ACC112 (cell line): ENCODE data around the gene DENND10.
A peak's percentile ranks its signal among the peaks of the same experiment; 100 is the strongest.
"Not testable (repeated sequence)": the region's sequence is repeated elsewhere in the genome, so short reads cannot be mapped to it uniquely, and the experiment has no call there.

ENCODE experiments used
- H2AFZ ChIP-seq: fragments of 200-600 bp; sonication (generic); one replicate; pipeline ENCODE4 v1.6.0; 2017; ENCODE audit warnings: antibody characterized with exemption, low read length; ENCODE audit not compliant: unreplicated experiment
- H3K27ac ChIP-seq: fragments of 200-600 bp; sonication (generic); 2 replicates; pipeline ENCODE4 v1.5.1; 2014; ENCODE audit warnings: low read depth, mild to moderate bottlenecking, antibody characterized with exemption, low read length, moderate library complexity
- H3K27me3 ChIP-seq: fragments of 200-600 bp; sonication (generic); 2 replicates; pipeline ENCODE4 v1.6.1; 2014; ENCODE audit warnings: mild to moderate bottlenecking, antibody characterized with exemption, low read length, moderate library complexity, mixed read lengths; ENCODE audit not compliant: insufficient read depth
- H3K36me3 ChIP-seq: fragments of 200-600 bp; sonication (generic); 2 replicates; pipeline ENCODE4 v1.6.1; 2016; ENCODE audit warnings: mild to moderate bottlenecking, antibody characterized with exemption, low read length, moderate library complexity, mixed read lengths; ENCODE audit not compliant: insufficient read depth
- H3K4me1 ChIP-seq: fragments of 200-600 bp; sonication (generic); one replicate; pipeline ENCODE4 v1.6.1; 2016; ENCODE audit warnings: low read length, mixed read lengths; ENCODE audit not compliant: insufficient read depth, unreplicated experiment, control insufficient read depth
- H3K4me3 ChIP-seq: fragments of 200-600 bp; sonication (generic); 2 replicates; pipeline ENCODE4 v1.5.1; 2014; ENCODE audit warnings: mild to moderate bottlenecking, low read depth, low read length
- H3K79me2 ChIP-seq: fragments of 200-600 bp; sonication (generic); one replicate; pipeline ENCODE4 v1.6.0; 2016; ENCODE audit warnings: low read length; ENCODE audit not compliant: control insufficient read depth, unreplicated experiment, insufficient read depth

The DENND10 gene

GRCh38 chr10:119079599-119080520, 24.1 kb upstream of the DENND10 start:
- Histone ChIP-seq H3K27ac (peak overlapping the region; percentile 93), H3K4me1 (peaks cover 22% of the 10 kb centered on the region), H3K79me2 (peaks cover 60% of the 10 kb centered on the region), H3K27me3 (no peaks in the 10 kb centered on the region), H2AFZ (peak overlapping the region; percentile 15), H3K4me3 (peak overlapping the region; percentile 90), H3K36me3 (peaks cover 5% of the 10 kb centered on the region; the same call in 1 of the 2 replicates)

DNA sequence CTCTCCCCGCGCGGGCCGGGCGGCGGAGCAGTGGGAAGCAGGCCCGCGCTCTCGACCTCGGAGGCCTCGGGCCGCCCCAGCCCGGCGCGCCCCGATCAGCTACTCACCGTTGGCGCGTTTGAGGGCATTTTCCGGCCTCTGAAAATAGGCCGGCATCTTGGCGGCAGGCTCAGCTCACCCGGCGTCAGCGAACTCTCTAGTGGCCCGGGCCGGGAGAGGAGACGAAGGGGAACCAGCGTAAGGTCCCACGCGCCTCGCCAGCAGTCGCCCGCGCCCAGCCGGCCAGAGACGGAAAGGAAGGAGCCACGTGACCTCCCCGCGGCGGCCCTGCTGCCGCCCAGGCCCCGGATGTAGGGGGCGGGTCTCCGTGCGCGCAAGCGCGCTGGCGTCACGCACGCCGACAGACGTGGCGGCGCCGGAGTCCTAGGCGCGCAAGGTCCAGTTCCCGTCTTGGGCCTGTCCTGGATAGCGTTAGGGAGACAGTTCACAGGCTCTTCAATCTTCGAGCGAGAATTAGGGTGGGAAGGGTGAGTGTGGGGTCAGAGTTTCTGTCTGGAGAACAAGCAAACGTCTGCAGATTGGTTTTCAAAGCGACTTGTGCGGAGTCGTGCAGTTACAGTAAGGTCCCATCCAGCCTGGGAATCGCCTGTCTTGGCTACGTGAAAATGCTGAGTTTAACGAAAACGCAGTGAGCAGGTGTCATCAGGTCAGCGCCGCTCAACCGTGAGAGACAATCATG, 23.2 kb upstream of the DENND10 start, which contains the start of gene EIF3A:
Gene EIF3A (minus strand): TSS at position 297 of the 739 bp plus-strand sequence. CDS start 141 bp downstream, at position 156.
- Histone ChIP-seq H3K4me1 (peaks cover 22% of the 10 kb centered on the region), H3K79me2 (peaks cover 54% of the 10 kb centered on the region), H3K27me3 (no peaks in the 10 kb centered on the region), H3K27ac (peak within 1 kb of the TSS; percentile 93), H3K36me3 (peaks cover 5% of the 10 kb centered on the region; the same call in 1 of the 2 replicates), H3K4me3 (peak within 1 kb of the TSS; percentile 90), H2AFZ (peak within 1 kb of the TSS; percentile 15)

- Histone ChIP-seq H2AFZ (no peak overlapping the region), H3K79me2 (peaks cover 13% of the 10 kb centered on the region), H3K27me3 (no peaks in the 10 kb centered on the region), H3K4me1 (no peaks in the 10 kb centered on the region), H3K4me3 (no peak overlapping the region), H3K27ac (no peak overlapping the region), H3K36me3 (no peaks in the 10 kb centered on the region)
Measured at GRCh38 chr10:119084896-119085295, 19.0 kb upstream of the DENND10 start.

DNA sequence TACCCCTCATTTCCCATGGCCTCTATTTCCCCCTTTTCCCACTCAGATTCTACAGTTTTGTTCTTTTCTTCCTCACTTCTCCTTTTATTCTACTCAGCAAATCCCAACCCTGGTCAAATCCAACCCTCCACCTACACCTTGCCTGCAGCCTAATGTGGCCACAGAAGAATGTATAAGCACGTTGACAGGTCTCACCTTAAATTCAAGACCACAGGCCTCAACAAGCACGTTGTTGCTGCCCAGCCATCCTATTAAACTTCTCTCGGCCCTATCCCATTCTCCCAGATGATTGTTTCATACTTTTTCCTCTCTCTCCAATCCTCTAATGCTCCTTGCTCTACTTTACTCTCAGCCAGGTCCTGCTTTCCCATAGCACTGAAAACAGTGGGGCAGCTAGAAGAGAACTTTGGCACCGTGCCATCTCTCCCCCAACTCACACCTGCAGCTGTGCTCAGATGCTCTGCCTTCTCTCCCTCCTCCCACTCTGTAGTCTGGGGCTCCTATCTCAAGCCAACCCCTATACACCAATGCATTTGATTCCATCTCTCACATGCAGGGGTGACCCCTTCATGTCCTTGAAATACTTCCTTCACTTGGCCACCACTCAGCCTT, 16.5 kb upstream of the DENND10 start:
- Histone ChIP-seq H3K79me2 (no peaks in the 10 kb centered on the region), H3K27me3 (no peaks in the 10 kb centered on the region), H3K4me1 (peaks cover 8% of the 10 kb centered on the region), H3K4me3 (no peak overlapping the region), H2AFZ (no peak overlapping the region), H3K27ac (no peak overlapping the region), H3K36me3 (no peaks in the 10 kb centered on the region)

- Histone ChIP-seq H3K27ac (peak overlapping the region; percentile 4; the same call in 1 of the 2 replicates), H2AFZ (no peak overlapping the region), H3K4me1 (peaks cover 8% of the 10 kb centered on the region), H3K79me2 (no peaks in the 10 kb centered on the region), H3K4me3 (no peak overlapping the region), H3K27me3 (no peaks in the 10 kb centered on the region), H3K36me3 (no peaks in the 10 kb centered on the region)
Measured at GRCh38 chr10:119090026-119090795, 13.7 kb upstream of the DENND10 start.

GRCh38 chr10:119090968-119091367, 12.9 kb upstream of the DENND10 start:
- Histone ChIP-seq H3K4me1 (peaks cover 8% of the 10 kb centered on the region), H3K36me3 (no peaks in the 10 kb centered on the region), H2AFZ (no peak overlapping the region), H3K27me3 (no peaks in the 10 kb centered on the region), H3K4me3 (no peak overlapping the region), H3K27ac (peak overlapping the region; percentile 4; the same call in 1 of the 2 replicates), H3K79me2 (no peaks in the 10 kb centered on the region)

- Histone ChIP-seq H3K36me3 (no peaks in the 10 kb centered on the region), H3K27ac (no peak overlapping the region), H3K4me3 (no peak overlapping the region), H3K79me2 (no peaks in the 10 kb centered on the region), H2AFZ (no peak overlapping the region), H3K27me3 (no peaks in the 10 kb centered on the region), H3K4me1 (peaks cover 6% of the 10 kb centered on the region)
Measured at GRCh38 chr10:119095640-119096039, 8.3 kb upstream of the DENND10 start.

DNA sequence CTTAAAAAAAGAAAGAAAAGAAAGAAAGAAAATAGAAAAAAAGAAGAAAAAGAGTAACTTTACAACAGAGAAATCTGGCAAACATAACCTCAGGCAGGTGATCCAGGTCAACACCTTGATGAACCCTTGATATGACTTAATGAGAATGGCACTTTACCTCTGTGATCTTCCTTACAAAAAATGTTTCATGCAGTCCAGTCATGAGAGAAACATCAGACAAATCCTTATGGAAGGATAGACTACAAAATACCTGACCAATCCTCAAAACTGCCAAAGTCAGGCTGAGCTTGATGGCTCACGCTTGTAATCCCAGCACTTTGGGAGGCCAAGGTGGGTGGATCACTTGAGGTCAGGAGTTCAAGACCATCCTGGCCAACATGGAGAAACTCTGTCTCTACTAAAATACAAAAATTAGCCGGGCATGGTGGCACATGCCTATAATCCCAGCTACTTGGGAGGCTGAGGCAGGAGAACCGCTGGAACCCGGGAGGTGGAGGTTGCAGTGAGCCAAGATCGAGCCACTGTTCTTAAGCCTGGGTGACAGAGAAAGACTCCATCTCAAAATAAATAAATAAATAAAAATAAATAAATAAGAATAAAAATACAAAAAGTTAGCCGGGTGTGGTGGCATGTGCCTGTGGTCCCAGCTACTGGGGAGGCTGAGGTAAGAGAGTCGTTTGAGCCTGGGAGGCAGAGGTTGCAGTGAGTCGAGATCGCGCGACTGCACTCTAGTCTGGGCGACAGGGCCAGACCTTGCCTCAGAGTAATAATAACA, 7.1 kb upstream of the DENND10 start:
- H3K4me1 ChIP-seq, H3K4me3 ChIP-seq, H3K27ac ChIP-seq, H3K79me2 ChIP-seq, H2AFZ ChIP-seq, H3K27me3 ChIP-seq, H3K36me3 ChIP-seq: not testable (repeated sequence)

GRCh38 chr10:119098576-119098975, 5.3 kb upstream of the DENND10 start:
- no peak overlapping the region for H3K4me3 ChIP-seq
- no peaks in the 10 kb centered on the region for H3K27me3 ChIP-seq
- H3K36me3 ChIP-seq = no peaks in the 10 kb centered on the region
- H3K79me2 ChIP-seq = no peaks in the 10 kb centered on the region
- H3K27ac ChIP-seq = no peak overlapping the region
- H2AFZ ChIP-seq = no peak overlapping the region
- peaks cover 7% of the 10 kb centered on the region for H3K4me1 ChIP-seq
